H1 (cell line): Measurements from ENCODE around the gene CRYBG3. TPM values are rescaled to one million over a fixed set of nuclear protein-coding genes. Genes with fewer than 3 reads are reported as not detected.

ENCODE experiments used
- BCL11A ChIP-seq, 2 experiments: IDR thresholded peaks; one replicate each; pipeline ENCODE4 v1.6.1; 2011; ENCODE audit warnings: low read depth in 2 of 2, low read length in 2 of 2, mild to moderate bottlenecking in 2 of 2
- CBX8 ChIP-seq: fragments of 300-800, 300-1000 bp; sonication (generic); IDR thresholded peaks from 2 replicates; pipeline ENCODE4 v1.7.1; 2016; ENCODE audit warnings: low read depth, low read length, borderline replicate concordance
- CHD1 ChIP-seq: IDR thresholded peaks from 2 replicates; pipeline ENCODE4 v1.6.1; 2012; ENCODE audit warnings: low read depth, low read length, improper control_type of control experiment
- E2F6 ChIP-seq: IDR thresholded peaks from 2 replicates; pipeline ENCODE4 v1.6.1; 2012; ENCODE audit warnings: inconsistent platforms
- GABPA ChIP-seq: IDR thresholded peaks from 2 replicates; pipeline ENCODE4 v1.6.1; 2011; ENCODE audit warnings: mild to moderate bottlenecking, low read length, moderate library complexity, borderline replicate concordance; ENCODE audit not compliant: insufficient read depth
- HDAC2 ChIP-seq, 2 experiments: fragments of 300-600 bp in 1 of 2; sonication (generic) in 1 of 2; IDR thresholded peaks; 2 replicates each; pipeline ENCODE4 v1.6.1; 2011 to 2012; ENCODE audit warnings: low read depth in 2 of 2, low read length in 2 of 2, mild to moderate bottlenecking in 2 of 2, moderate library complexity in 2 of 2, borderline replicate concordance in 1 of 2, inconsistent platforms in 1 of 2
- RNF2 ChIP-seq: fragments of 200-900, 300-1000 bp; sonication (generic); IDR thresholded peaks from 2 replicates; pipeline ENCODE4 v1.7.1; 2016; ENCODE audit warnings: borderline replicate concordance, low read depth, mild to moderate bottlenecking, antibody characterized with exemption, low read length; ENCODE audit not compliant: poor library complexity, severe bottlenecking; ENCODE audit errors: missing control alignments
- ZNF274 ChIP-seq: IDR thresholded peaks from 2 replicates; pipeline ENCODE4 v1.7.0; 2012; ENCODE audit warnings: low read length, borderline replicate concordance; ENCODE audit errors: extremely low read depth
- polyA plus RNA-seq, 7 experiments: library from polyadenylated mRNA; depleted of rRNA in 3 of 7; stranded (reverse) in 5 of 7; unstranded in 2 of 7; fragments of >200 nt in 5 of 7; fragments of 200-250 nt in 2 of 7; gene quantifications; 1 replicate in 5 of 7; 2 replicates in 1 of 7; 4 replicates in 1 of 7; pipeline versions ENCODE4 v1.2.1 to v1.2.3, GENCODE V29; 2011 to 2013; ENCODE audit warnings: missing spikeins in 2 of 7, mixed read lengths in 2 of 7
- total RNA-seq: library from RNA; stranded (reverse); fragmentation: NEBNext Ultra II Directional; extraction: Animal tissue kit (Norgen Biotek cat#: 25700); gene quantifications from 2 replicates; pipeline ENCODE4 v1.2.1, GENCODE V29; 2021
- TF ChIP-seq, protein P1 (sequence below): fragments of 300-600 bp; sonication (generic); IDR thresholded peaks from 2 replicates; pipeline ENCODE4 v1.7.1; 2012; ENCODE audit warnings: low read length, moderate library complexity, mild to moderate bottlenecking, inconsistent platforms; ENCODE audit not compliant: insufficient replicate concordance

The CRYBG3 gene
- total and polyA plus RNA-seq, 2 of the 8 experiments (the other 6 are each of a cell fraction or from before 2014, with no cell fraction given): 2.1 to 8.0 TPM

GRCh38 chr3:97987306-97987705, 165.5 kb downstream of the CRYBG3 start (continued):
- TF ChIP-seq, protein P1, sequence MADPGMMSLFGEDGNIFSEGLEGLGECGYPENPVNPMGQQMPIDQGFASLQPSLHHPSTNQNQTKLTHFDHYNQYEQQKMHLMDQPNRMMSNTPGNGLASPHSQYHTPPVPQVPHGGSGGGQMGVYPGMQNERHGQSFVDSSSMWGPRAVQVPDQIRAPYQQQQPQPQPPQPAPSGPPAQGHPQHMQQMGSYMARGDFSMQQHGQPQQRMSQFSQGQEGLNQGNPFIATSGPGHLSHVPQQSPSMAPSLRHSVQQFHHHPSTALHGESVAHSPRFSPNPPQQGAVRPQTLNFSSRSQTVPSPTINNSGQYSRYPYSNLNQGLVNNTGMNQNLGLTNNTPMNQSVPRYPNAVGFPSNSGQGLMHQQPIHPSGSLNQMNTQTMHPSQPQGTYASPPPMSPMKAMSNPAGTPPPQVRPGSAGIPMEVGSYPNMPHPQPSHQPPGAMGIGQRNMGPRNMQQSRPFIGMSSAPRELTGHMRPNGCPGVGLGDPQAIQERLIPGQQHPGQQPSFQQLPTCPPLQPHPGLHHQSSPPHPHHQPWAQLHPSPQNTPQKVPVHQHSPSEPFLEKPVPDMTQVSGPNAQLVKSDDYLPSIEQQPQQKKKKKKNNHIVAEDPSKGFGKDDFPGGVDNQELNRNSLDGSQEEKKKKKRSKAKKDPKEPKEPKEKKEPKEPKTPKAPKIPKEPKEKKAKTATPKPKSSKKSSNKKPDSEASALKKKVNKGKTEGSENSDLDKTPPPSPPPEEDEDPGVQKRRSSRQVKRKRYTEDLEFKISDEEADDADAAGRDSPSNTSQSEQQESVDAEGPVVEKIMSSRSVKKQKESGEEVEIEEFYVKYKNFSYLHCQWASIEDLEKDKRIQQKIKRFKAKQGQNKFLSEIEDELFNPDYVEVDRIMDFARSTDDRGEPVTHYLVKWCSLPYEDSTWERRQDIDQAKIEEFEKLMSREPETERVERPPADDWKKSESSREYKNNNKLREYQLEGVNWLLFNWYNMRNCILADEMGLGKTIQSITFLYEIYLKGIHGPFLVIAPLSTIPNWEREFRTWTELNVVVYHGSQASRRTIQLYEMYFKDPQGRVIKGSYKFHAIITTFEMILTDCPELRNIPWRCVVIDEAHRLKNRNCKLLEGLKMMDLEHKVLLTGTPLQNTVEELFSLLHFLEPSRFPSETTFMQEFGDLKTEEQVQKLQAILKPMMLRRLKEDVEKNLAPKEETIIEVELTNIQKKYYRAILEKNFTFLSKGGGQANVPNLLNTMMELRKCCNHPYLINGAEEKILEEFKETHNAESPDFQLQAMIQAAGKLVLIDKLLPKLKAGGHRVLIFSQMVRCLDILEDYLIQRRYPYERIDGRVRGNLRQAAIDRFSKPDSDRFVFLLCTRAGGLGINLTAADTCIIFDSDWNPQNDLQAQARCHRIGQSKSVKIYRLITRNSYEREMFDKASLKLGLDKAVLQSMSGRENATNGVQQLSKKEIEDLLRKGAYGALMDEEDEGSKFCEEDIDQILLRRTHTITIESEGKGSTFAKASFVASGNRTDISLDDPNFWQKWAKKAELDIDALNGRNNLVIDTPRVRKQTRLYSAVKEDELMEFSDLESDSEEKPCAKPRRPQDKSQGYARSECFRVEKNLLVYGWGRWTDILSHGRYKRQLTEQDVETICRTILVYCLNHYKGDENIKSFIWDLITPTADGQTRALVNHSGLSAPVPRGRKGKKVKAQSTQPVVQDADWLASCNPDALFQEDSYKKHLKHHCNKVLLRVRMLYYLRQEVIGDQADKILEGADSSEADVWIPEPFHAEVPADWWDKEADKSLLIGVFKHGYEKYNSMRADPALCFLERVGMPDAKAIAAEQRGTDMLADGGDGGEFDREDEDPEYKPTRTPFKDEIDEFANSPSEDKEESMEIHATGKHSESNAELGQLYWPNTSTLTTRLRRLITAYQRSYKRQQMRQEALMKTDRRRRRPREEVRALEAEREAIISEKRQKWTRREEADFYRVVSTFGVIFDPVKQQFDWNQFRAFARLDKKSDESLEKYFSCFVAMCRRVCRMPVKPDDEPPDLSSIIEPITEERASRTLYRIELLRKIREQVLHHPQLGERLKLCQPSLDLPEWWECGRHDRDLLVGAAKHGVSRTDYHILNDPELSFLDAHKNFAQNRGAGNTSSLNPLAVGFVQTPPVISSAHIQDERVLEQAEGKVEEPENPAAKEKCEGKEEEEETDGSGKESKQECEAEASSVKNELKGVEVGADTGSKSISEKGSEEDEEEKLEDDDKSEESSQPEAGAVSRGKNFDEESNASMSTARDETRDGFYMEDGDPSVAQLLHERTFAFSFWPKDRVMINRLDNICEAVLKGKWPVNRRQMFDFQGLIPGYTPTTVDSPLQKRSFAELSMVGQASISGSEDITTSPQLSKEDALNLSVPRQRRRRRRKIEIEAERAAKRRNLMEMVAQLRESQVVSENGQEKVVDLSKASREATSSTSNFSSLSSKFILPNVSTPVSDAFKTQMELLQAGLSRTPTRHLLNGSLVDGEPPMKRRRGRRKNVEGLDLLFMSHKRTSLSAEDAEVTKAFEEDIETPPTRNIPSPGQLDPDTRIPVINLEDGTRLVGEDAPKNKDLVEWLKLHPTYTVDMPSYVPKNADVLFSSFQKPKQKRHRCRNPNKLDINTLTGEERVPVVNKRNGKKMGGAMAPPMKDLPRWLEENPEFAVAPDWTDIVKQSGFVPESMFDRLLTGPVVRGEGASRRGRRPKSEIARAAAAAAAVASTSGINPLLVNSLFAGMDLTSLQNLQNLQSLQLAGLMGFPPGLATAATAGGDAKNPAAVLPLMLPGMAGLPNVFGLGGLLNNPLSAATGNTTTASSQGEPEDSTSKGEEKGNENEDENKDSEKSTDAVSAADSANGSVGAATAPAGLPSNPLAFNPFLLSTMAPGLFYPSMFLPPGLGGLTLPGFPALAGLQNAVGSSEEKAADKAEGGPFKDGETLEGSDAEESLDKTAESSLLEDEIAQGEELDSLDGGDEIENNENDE: no peak
- TF ChIP-seq HDAC2 (IDR thresholded peaks at IDR 0.05; ENCODE audit: borderline replicate concordance in 1 of 2, low read depth in 2 of 2, low read length in 2 of 2) (no peak), BCL11A (IDR thresholded peaks at IDR 0.05; ENCODE audit: low read depth in 2 of 2, low read length in 2 of 2) (no peak), E2F6 (no peak), ZNF274 (no peak), CHD1 (no peak), GABPA (no peak), RNF2 (no peak), CBX8 (no peak)
